Trophoblast cell (in vitro differentiated cells and primary cell): Measurements from ENCODE around the gene EFNA2.

Source experiments
- DNase-seq, 2 donors: peaks; one replicate each; pipeline ENCODE4 v3.0.0-alpha.2; 2016
- H2AFZ ChIP-seq: 2 replicates; pipeline ENCODE4 v1.6.1; 2013; ENCODE audit warnings: low read length, moderate library complexity, mild to moderate bottlenecking; ENCODE audit not compliant: insufficient read depth, poor library complexity
- H2AK5ac ChIP-seq: 2 replicates; pipeline ENCODE4 v1.6.1; 2013; ENCODE audit warnings: mild to moderate bottlenecking, low read length
- H2BK120ac ChIP-seq: 2 replicates; pipeline ENCODE4 v1.6.1; 2013; ENCODE audit warnings: low read length, mild to moderate bottlenecking, moderate library complexity; ENCODE audit not compliant: insufficient read depth, poor library complexity
- H2BK12ac ChIP-seq: 2 replicates; pipeline ENCODE4 v1.6.1; 2013; ENCODE audit warnings: mild to moderate bottlenecking, low read length, moderate library complexity
- H2BK5ac ChIP-seq: 2 replicates; pipeline ENCODE4 v1.6.1; 2013; ENCODE audit warnings: low read length, low read depth, moderate library complexity, mild to moderate bottlenecking; ENCODE audit not compliant: poor library complexity
- H3K14ac ChIP-seq: 2 replicates; pipeline ENCODE4 v1.6.1; 2013; ENCODE audit warnings: mild to moderate bottlenecking, low read length
- H3K18ac ChIP-seq: 2 replicates; pipeline ENCODE4 v1.6.1; 2013; ENCODE audit warnings: mild to moderate bottlenecking, low read length
- H3K23ac ChIP-seq: 2 replicates; pipeline ENCODE4 v1.6.1; 2013; ENCODE audit warnings: low read length
- H3K27ac ChIP-seq: 2 replicates; pipeline ENCODE4 v1.5.1; 2013; ENCODE audit warnings: low read depth, mild to moderate bottlenecking, inconsistent platforms, low read length, moderate library complexity
- H3K27me3 ChIP-seq: 2 replicates; pipeline ENCODE4 v1.6.1; 2013; ENCODE audit warnings: inconsistent platforms, mild to moderate bottlenecking, low read length, moderate library complexity; ENCODE audit not compliant: insufficient read depth
- H3K36me3 ChIP-seq, 2 experiments: 1 replicate in 1 of 2; 2 replicates in 1 of 2; pipeline ENCODE4 v1.6.1; 2013; ENCODE audit warnings: low read length in 2 of 2, mild to moderate bottlenecking in 2 of 2, moderate library complexity in 1 of 2; ENCODE audit not compliant: insufficient read depth in 2 of 2, control insufficient read depth in 1 of 2
- H3K4ac ChIP-seq: 2 replicates; pipeline ENCODE4 v1.6.1; 2013; ENCODE audit warnings: low read depth, mild to moderate bottlenecking, low read length, moderate library complexity
- H3K4me1 ChIP-seq, 2 experiments: 1 replicate in 1 of 2; 2 replicates in 1 of 2; pipeline ENCODE4 v1.6.1; 2013; ENCODE audit warnings: low read length in 2 of 2, mild to moderate bottlenecking in 2 of 2, moderate library complexity in 1 of 2; ENCODE audit not compliant: insufficient read depth in 2 of 2, control insufficient read depth in 1 of 2
- H3K4me2 ChIP-seq: 2 replicates; pipeline ENCODE4 v1.6.1; 2013; ENCODE audit warnings: inconsistent platforms, mild to moderate bottlenecking, low read length, moderate library complexity
- H3K4me3 ChIP-seq: 2 replicates; pipeline ENCODE4 v1.5.1; 2013; ENCODE audit warnings: mild to moderate bottlenecking, low read depth, low read length, inconsistent platforms
- H3K79me1 ChIP-seq: one replicate; pipeline ENCODE4 v1.6.1; 2013; ENCODE audit warnings: low read length
- H3K79me2 ChIP-seq: 2 replicates; pipeline ENCODE4 v1.6.1; 2013; ENCODE audit warnings: low read length, mild to moderate bottlenecking; ENCODE audit not compliant: control insufficient read depth, insufficient read depth, poor library complexity
- H3K9ac ChIP-seq: 2 replicates; pipeline ENCODE4 v1.6.1; 2013; ENCODE audit warnings: mild to moderate bottlenecking, low read length
- H3K9me3 ChIP-seq: 2 replicates; pipeline ENCODE4 v1.6.1; 2013; ENCODE audit warnings: low read depth, mild to moderate bottlenecking, control low read depth, inconsistent platforms, low read length; ENCODE audit not compliant: insufficient read depth
- H4K12ac ChIP-seq: 2 replicates; pipeline ENCODE4 v1.6.1; 2013; ENCODE audit warnings: low read depth, mild to moderate bottlenecking, low read length, moderate library complexity
- H4K8ac ChIP-seq: 2 replicates; pipeline ENCODE4 v1.6.1; 2013; ENCODE audit warnings: low read depth, mild to moderate bottlenecking, low read length, moderate library complexity
- H4K91ac ChIP-seq: one replicate; pipeline ENCODE4 v1.6.1; 2013; ENCODE audit warnings: low read depth, mild to moderate bottlenecking, low read length, moderate library complexity
- WGBS: extraction: QIAGEN DNeasy Blood & Tissue Kit; methylation state at CpG from one replicate; pipeline ENCODE4 v1.1.7; 2013; ENCODE audit warnings: missing lambda C conversion rate; ENCODE audit not compliant: insufficient read length, insufficient coverage; ENCODE audit errors: extremely low coverage; 5-methylcytosine and 5-hydroxymethylcytosine counted together

EFNA2 gene

DNA sequence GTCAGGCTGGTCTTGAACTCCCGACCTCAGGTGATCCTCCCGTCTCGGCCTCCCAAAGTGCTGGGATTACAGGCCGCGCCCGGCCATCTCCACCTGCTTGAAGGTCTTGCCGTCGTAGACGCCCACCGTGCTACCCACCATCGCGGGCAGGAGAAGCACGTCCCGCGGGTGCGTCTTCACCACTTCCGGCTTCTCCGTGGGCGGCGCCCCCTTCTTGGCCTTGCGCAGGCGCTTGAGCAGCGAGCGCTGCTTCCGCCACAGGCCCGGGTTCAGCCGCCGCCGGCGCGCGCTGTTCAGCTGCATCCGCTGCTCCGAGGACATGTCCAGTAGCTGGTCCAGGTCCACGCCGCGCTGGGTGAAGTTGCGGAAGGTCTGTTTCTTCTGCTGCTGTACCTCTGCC is 21.6 kb downstream of the EFNA2 start:
- no CpG with 5 or more reads among the region's 38 CpGs for WGBS
- Histone ChIP-seq H2AFZ (no peak overlapping the region), H3K14ac (no peak overlapping the region), H3K23ac (no peak overlapping the region), H3K79me2 (no peaks in the 10 kb centered on the region), H3K18ac (no peak overlapping the region), H3K27me3 (no peaks in the 10 kb centered on the region), H2BK5ac (no peak overlapping the region), H3K36me3 (no peaks in the 10 kb centered on the region), H3K27ac (no peak overlapping the region), H2AK5ac (no peak overlapping the region), H4K8ac (no peak overlapping the region), H3K4me2 (no peak overlapping the region), H3K79me1 (no peaks in the 10 kb centered on the region), H4K91ac (no peak overlapping the region), H4K12ac (no peak overlapping the region), H3K4ac (no peak overlapping the region), H3K4me1 (no peaks in the 10 kb centered on the region), H3K4me3 (no peak overlapping the region), H3K9ac (no peak overlapping the region), H2BK120ac (no peak overlapping the region), H2BK12ac (no peak overlapping the region), H3K9me3 (peaks cover 3% of the 10 kb centered on the region)
- peak; percentile 71 to 86 for DNase-seq

DNA sequence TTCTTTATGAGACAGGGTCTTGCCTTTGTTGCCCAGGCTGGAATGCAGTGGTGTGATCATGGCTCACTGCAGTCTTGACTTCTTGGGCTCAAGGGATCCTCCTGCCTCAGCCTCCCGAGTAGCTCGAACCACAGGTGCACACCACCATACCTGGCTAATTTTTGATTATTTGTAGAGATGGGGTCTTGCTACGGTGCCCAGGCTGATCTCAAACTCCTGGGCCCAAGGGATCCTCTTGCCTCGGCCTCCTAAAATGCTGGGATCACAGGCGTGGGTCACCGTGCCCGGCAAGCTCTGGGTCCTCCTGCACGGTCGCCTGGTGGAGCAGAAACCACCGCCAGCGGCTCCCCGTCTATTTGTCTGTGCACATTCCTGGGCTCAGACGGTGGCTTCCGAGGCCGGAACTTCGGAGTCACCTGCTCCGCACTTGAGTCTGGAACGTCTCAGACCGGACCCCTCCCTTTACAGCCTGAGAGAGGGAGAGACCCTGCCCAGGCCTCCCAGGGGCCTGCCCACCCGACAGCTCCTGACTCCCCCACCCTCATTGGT is 22.2 kb downstream of the EFNA2 start:
- Histone ChIP-seq H3K14ac (no peak overlapping the region), H4K8ac (no peak overlapping the region), H3K4ac (no peak overlapping the region), H3K36me3 (no peaks in the 10 kb centered on the region), H3K4me3 (no peak overlapping the region), H2BK12ac (no peak overlapping the region), H2AFZ (no peak overlapping the region), H2BK5ac (no peak overlapping the region), H3K9me3 (peaks cover 3% of the 10 kb centered on the region), H3K9ac (no peak overlapping the region), H2BK120ac (no peak overlapping the region), H4K12ac (no peak overlapping the region), H4K91ac (no peak overlapping the region), H3K27ac (no peak overlapping the region), H3K4me2 (no peak overlapping the region), H3K23ac (no peak overlapping the region), H3K79me2 (no peaks in the 10 kb centered on the region), H2AK5ac (no peak overlapping the region), H3K27me3 (no peaks in the 10 kb centered on the region), H3K18ac (no peak overlapping the region), H3K79me1 (no peaks in the 10 kb centered on the region), H3K4me1 (no peaks in the 10 kb centered on the region)
- no CpG with 5 or more reads among the region's 20 CpGs for WGBS
- peak; percentile 13 to 33 for DNase-seq

DNA sequence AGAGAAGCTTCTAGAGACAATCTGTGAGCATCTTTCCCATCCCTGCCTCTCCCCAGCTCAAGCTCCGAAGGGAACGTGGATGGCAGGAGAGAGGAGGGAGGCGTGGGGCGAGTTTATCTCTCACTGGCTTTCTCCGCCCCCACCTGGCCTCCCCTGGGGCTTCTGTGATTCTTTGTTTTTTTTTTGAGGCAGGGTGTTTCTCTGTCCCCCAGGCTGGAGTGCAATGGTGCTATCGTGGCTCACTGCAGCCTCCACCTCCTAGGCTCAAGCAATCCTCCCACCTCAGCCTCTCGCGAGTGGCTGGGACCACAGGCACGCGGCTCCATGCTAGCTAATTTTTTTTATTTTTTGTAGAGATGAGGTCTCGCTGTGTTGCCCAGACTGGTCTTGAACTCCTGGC is 23.0 kb downstream of the EFNA2 start:
- Histone ChIP-seq H3K4me3 (no peak overlapping the region), H2BK120ac (no peak overlapping the region), H3K27ac (no peak overlapping the region), H3K4me1 (peaks cover 5 to 6% of the 10 kb centered on the region in 2 experiments), H4K8ac (no peak overlapping the region), H3K4me2 (no peak overlapping the region), H3K4ac (no peak overlapping the region), H3K9me3 (peaks cover 3% of the 10 kb centered on the region), H4K12ac (no peak overlapping the region), H3K18ac (no peak overlapping the region), H3K79me2 (no peaks in the 10 kb centered on the region), H2BK12ac (no peak overlapping the region), H2BK5ac (no peak overlapping the region), H3K36me3 (no peaks in the 10 kb centered on the region), H3K27me3 (no peaks in the 10 kb centered on the region), H3K79me1 (no peaks in the 10 kb centered on the region), H2AFZ (no peak overlapping the region), H4K91ac (no peak overlapping the region), H3K9ac (no peak overlapping the region), H3K14ac (no peak overlapping the region), H2AK5ac (no peak overlapping the region), H3K23ac (no peak overlapping the region)
- no peak for DNase-seq
- WGBS, result no CpG with 5 or more reads among the region's 11 CpGs

DNA sequence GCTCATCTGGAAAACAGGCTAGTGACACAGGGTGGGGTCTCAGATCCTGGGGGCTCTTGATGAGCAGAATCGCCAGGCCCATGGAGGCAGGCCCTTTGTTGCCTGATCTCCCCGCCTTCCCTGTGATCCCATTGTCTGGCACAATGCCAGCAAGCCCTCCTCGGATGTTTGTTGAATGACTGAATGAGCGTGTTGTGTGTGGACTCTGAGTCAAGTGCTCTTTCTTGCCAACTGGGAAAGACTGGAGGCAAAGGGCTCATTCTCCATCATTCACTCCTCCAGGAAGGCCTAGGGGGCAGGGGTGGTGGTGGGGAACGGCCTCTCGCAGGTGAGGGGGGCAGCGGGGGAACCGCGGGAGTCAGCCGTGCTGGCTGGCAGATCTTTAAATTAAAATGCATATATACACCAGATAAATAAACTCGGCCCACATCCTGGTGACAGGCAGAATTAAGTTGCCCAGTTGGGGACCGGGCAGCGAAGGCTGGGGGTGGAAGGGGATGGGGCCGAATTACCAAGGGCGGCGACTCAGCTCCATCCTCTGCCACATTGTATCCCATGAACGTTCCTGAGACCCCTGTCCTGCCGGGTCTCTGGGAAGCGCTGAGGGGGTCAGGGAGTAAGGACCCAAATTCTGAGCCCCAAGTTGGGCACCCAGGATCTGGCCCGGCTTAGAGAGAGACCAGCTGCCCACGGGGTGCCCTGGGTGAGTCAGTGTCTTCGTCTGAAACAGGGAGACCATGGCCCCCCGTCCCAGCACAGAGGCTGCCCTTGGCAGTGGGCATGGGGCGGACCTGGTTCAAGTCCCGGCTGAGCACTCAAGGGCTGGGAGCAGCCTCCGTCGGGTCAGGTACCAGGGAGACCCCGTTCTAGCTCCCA is 24.5 kb downstream of the EFNA2 start:
- Histone ChIP-seq H3K4me3 (no peak overlapping the region), H3K79me2 (no peaks in the 10 kb centered on the region), H2AK5ac (no peak overlapping the region), H4K12ac (no peak overlapping the region), H3K27me3 (no peaks in the 10 kb centered on the region), H3K4me1 (peaks cover 5 to 9% of the 10 kb centered on the region in 2 experiments), H2BK12ac (no peak overlapping the region), H3K4ac (no peak overlapping the region), H3K4me2 (no peak overlapping the region), H3K9ac (no peak overlapping the region), H3K79me1 (no peaks in the 10 kb centered on the region), H2BK5ac (no peak overlapping the region), H3K14ac (no peak overlapping the region), H4K8ac (no peak overlapping the region), H3K9me3 (no peaks in the 10 kb centered on the region), H3K27ac (no peak overlapping the region), H3K23ac (no peak overlapping the region), H3K36me3 (no peaks in the 10 kb centered on the region), H4K91ac (no peak overlapping the region), H2BK120ac (no peak overlapping the region), H3K18ac (no peak overlapping the region), H2AFZ (no peak overlapping the region)
- no CpG with 5 or more reads among the region's 28 CpGs for WGBS
- no peak for DNase-seq
